HG03060 (cell line): ENCODE results near the gene ANAPC7.
"Not testable (repeated sequence)": the region's sequence is repeated elsewhere in the genome, so short reads cannot be mapped to it uniquely, and the experiment has no call there.

ENCODE experiments used
- ATAC-seq: cut with Tn5 transposase; IDR thresholded peaks from one replicate; pipeline ENCODE4 v1.9.1; 2021; ENCODE audit warnings: low read depth, moderate number of reproducible peaks; ENCODE audit not compliant: unreplicated experiment

The ANAPC7 gene

GRCh38 chr12:110403146-110403975 is at the start of gene ANAPC7:
Gene ANAPC7 (minus strand): TSS chr12:110403708. CDS start chr12:110403627, 81 bp downstream.
- peak; percentile 63 for ATAC-seq

GRCh38 chr12:110451263-110451662 is 47.8 kb upstream of the ANAPC7 start:
- ATAC-seq: no peak

- ATAC-seq: peak; percentile 87
Measured at GRCh38 chr12:110449799-110450497, 46.4 kb upstream of the ANAPC7 start, which contains the start of gene ARPC3. Gene ARPC3 (minus strand): TSS chr12:110450337. CDS start chr12:110450260, 77 bp downstream.

- no peak for ATAC-seq
Measured at GRCh38 chr12:110444455-110444854, 40.9 kb upstream of the ANAPC7 start.

GRCh38 chr12:110436231-110436630 is 32.7 kb upstream of the ANAPC7 start:
- no peak for ATAC-seq

- ATAC-seq: peak; percentile 23
Measured at GRCh38 chr12:110431957-110432587, 28.6 kb upstream of the ANAPC7 start.

- ATAC-seq: not testable (repeated sequence)
Measured at GRCh38 chr12:110429676-110430075, 26.2 kb upstream of the ANAPC7 start.

- no peak for ATAC-seq
Measured at GRCh38 chr12:110426406-110426805, 22.9 kb upstream of the ANAPC7 start.

GRCh38 chr12:110424237-110424636 is 20.7 kb upstream of the ANAPC7 start:
- no peak for ATAC-seq

- ATAC-seq: no peak
Measured at GRCh38 chr12:110421701-110422100, 18.2 kb upstream of the ANAPC7 start.

- ATAC-seq: no peak
Measured at GRCh38 chr12:110421159-110421661, 17.7 kb upstream of the ANAPC7 start.

- not testable (repeated sequence) for ATAC-seq
Measured at GRCh38 chr12:110420644-110421043, 17.1 kb upstream of the ANAPC7 start.

- not testable (repeated sequence) for ATAC-seq
Measured at GRCh38 chr12:110417113-110417512, 13.6 kb upstream of the ANAPC7 start.

- ATAC-seq: not testable (repeated sequence)
Measured at GRCh38 chr12:110410086-110410485, 6.6 kb upstream of the ANAPC7 start.

GRCh38 chr12:110405126-110405662 is 1.7 kb upstream of the ANAPC7 start:
- not testable (repeated sequence) for ATAC-seq

GRCh38 chr12:110403976-110404682 is 621 bp upstream of the ANAPC7 start:
- no peak for ATAC-seq

- no peak for ATAC-seq
Measured at GRCh38 chr12:110382683-110383082, 20.8 kb downstream of the ANAPC7 start.

- ATAC-seq: no peak
Measured at GRCh38 chr12:110379631-110380030, 23.9 kb downstream of the ANAPC7 start.

GRCh38 chr12:110379197-110379596 is 24.3 kb downstream of the ANAPC7 start:
- no peak for ATAC-seq
